GM12872 (cell line): Measurements from ENCODE around the gene NEK3.

Experiments
- TF ChIP-seq, protein P1 (sequence below): IDR thresholded peaks from 3 replicates; pipeline ENCODE4 v1.5.1; 2011; ENCODE audit warnings: low read depth, mild to moderate bottlenecking, low read length, moderate library complexity; ENCODE audit not compliant: insufficient read depth

NEK3 gene

GRCh38 chr13:52177276-52177675 lies 17.9 kb upstream of the NEK3 start:
- TF ChIP-seq, protein P1, sequence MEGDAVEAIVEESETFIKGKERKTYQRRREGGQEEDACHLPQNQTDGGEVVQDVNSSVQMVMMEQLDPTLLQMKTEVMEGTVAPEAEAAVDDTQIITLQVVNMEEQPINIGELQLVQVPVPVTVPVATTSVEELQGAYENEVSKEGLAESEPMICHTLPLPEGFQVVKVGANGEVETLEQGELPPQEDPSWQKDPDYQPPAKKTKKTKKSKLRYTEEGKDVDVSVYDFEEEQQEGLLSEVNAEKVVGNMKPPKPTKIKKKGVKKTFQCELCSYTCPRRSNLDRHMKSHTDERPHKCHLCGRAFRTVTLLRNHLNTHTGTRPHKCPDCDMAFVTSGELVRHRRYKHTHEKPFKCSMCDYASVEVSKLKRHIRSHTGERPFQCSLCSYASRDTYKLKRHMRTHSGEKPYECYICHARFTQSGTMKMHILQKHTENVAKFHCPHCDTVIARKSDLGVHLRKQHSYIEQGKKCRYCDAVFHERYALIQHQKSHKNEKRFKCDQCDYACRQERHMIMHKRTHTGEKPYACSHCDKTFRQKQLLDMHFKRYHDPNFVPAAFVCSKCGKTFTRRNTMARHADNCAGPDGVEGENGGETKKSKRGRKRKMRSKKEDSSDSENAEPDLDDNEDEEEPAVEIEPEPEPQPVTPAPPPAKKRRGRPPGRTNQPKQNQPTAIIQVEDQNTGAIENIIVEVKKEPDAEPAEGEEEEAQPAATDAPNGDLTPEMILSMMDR: no peak

GRCh38 chr13:52173373-52173772 lies 14.0 kb upstream of the NEK3 start:
- TF ChIP-seq, protein P1: no peak

DNA sequence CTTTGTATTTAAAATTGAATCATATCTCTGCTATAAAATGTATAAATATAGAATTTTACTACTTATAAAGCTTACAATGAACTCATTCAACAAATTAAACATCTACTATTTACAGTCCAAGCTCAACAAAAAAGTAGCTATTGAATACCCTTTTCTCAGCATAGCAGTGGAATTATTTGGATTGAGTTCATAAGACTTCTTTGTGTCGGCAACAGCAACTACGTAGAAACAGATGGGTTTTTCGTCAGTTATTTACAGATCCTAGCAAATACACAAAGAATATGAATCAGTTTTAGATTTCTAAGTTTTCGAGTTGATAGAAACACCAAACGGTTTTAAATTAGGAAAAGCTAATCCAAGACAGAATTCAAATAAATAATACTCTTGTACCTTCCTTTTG lies 10.4 kb upstream of the NEK3 start:
- TF ChIP-seq, protein P1: no peak

- TF ChIP-seq, protein P1: no peak
Observed at GRCh38 chr13:52165411-52165810, 6.0 kb upstream of the NEK3 start.

- TF ChIP-seq, protein P1: no peak
Observed at GRCh38 chr13:52164989-52165388, 5.6 kb upstream of the NEK3 start.

GRCh38 chr13:52162279-52163101 lies 3.1 kb upstream of the NEK3 start:
- TF ChIP-seq, protein P1: no peak

GRCh38 chr13:52161181-52161646 lies 1.8 kb upstream of the NEK3 start:
- TF ChIP-seq, protein P1: no peak
